PC-9 (cell line): ENCODE data around the gene FLVCR1.

Experiments used
- EZH2 ChIP-seq: fragments of 200-600 bp; sonication (generic); IDR thresholded peaks from 2 replicates; pipeline ENCODE4 v1.8.0; 2017; ENCODE audit warnings: antibody characterized with exemption, low read depth
- TF ChIP-seq, protein P1 (sequence below): fragments of 200-600 bp; sonication (generic); conservative IDR thresholded peaks from 2 replicates; pipeline ENCODE4 v1.6.1; 2017; ENCODE audit warnings: mixed run types, antibody characterized with exemption, mild to moderate bottlenecking, moderate library complexity

DNA sequence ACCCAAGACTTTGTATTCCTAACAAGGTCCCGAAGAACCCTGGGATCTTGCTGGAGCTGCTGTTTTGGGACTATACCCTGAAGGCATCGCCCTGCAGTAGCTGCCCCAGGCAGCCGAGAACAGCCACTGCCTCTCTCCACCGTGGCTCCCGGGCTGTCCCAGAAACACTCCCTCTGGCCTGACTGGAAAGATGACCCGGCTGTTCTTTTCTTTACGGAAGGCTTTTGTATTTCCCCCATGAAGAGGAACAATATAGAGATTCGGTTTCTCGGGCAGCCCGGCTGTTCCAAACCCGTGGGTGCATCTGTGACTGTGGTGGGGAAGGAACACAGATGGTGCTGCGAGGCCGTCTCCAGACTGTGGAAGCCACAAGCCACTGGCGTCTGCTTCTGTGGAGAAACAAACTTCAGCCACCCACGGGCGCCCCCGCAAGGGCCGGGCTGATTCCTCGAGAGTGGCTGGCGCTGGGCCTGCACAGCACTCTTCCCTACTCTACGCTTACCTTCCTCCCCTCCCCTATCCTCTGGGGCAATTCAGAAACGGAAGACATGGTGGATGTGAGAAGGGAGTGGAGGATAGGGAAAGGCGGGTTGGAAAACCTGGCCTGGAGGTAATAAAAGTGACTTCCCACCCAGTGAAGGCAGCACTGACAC is 58.5 kb downstream of the FLVCR1 start:
- TF ChIP-seq, protein P1, sequence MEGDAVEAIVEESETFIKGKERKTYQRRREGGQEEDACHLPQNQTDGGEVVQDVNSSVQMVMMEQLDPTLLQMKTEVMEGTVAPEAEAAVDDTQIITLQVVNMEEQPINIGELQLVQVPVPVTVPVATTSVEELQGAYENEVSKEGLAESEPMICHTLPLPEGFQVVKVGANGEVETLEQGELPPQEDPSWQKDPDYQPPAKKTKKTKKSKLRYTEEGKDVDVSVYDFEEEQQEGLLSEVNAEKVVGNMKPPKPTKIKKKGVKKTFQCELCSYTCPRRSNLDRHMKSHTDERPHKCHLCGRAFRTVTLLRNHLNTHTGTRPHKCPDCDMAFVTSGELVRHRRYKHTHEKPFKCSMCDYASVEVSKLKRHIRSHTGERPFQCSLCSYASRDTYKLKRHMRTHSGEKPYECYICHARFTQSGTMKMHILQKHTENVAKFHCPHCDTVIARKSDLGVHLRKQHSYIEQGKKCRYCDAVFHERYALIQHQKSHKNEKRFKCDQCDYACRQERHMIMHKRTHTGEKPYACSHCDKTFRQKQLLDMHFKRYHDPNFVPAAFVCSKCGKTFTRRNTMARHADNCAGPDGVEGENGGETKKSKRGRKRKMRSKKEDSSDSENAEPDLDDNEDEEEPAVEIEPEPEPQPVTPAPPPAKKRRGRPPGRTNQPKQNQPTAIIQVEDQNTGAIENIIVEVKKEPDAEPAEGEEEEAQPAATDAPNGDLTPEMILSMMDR, result no peak
- no peak for TF ChIP-seq EZH2
